ENCODE data around the gene APLP2. TPM values are rescaled to one million over a fixed set of nuclear protein-coding genes. Genes with fewer than 3 reads are reported as not detected.

APLP2 gene
- total and polyA plus RNA-seq, 2 of the 13 experiments (the other 11 are each of a cell fraction or from before 2014, with no cell fraction given), result 315 to 594 TPM

GRCh38 chr11:130069659-130070108, at the start of gene APLP2 (continued):
- TF ChIP-seq, protein P1, sequence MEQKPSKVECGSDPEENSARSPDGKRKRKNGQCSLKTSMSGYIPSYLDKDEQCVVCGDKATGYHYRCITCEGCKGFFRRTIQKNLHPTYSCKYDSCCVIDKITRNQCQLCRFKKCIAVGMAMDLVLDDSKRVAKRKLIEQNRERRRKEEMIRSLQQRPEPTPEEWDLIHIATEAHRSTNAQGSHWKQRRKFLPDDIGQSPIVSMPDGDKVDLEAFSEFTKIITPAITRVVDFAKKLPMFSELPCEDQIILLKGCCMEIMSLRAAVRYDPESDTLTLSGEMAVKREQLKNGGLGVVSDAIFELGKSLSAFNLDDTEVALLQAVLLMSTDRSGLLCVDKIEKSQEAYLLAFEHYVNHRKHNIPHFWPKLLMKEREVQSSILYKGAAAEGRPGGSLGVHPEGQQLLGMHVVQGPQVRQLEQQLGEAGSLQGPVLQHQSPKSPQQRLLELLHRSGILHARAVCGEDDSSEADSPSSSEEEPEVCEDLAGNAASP (CRISPR knock-in tag; IDR thresholded peaks at IDR 0.05; ENCODE audit: borderline replicate concordance), result 0 out of 2 replicates have a peak, but pooled peaks have one; percentile 15
- TF ChIP-seq SP1 (IDR thresholded peaks at IDR 0.05) (no peak), SP1 (CRISPR knock-in tag; IDR thresholded peaks at IDR 0.05) (peak; percentile 89), ZNF44 (CRISPR knock-in tag; IDR thresholded peaks at IDR 0.05) (no peak), ZFP90 (CRISPR knock-in tag; IDR thresholded peaks at IDR 0.05; ENCODE audit: borderline replicate concordance) (peak; percentile 29; the same call in 1 of the 2 replicates), POLR2AphosphoS5 (IDR thresholded peaks at IDR 0.05; ENCODE audit: low read depth, low read length) (peak; percentile 98), DZIP1 (CRISPR knock-in tag; IDR thresholded peaks at IDR 0.05) (peak; percentile 71; the same call in 1 of the 2 replicates), RBFOX2 (IDR thresholded peaks at IDR 0.05; ENCODE audit: low read depth, low read length) (peak; percentile 93), ETV5 (CRISPR knock-in tag; IDR thresholded peaks at IDR 0.05; ENCODE audit: borderline replicate concordance) (peak; percentile 54), ZNF616 (CRISPR knock-in tag; IDR thresholded peaks at IDR 0.05; ENCODE audit: low read depth) (peak; percentile 88), IKZF4 (CRISPR knock-in tag; IDR thresholded peaks at IDR 0.05; ENCODE audit: borderline replicate concordance, low read depth, not compliant biosample characterization) (peak; percentile 16), ZMAT3 (CRISPR knock-in tag; conservative IDR thresholded peaks at IDR 0.05) (no peak), KMT2A (CRISPR knock-in tag; IDR thresholded peaks at IDR 0.05) (peak; percentile 72; the same call in 1 of the 2 replicates), ZBED4 (CRISPR knock-in tag; IDR thresholded peaks at IDR 0.05; ENCODE audit: borderline replicate concordance) (peak; percentile 77; the same call in 1 of the 2 replicates), HDAC1 (CRISPR knock-in tag; IDR thresholded peaks at IDR 0.05) (peak; percentile 71; the same call in 1 of the 2 replicates), IRX3 (CRISPR knock-in tag; IDR thresholded peaks at IDR 0.05; ENCODE audit: borderline replicate concordance, low read depth) (peak; percentile 76; the same call in 1 of the 2 replicates), CSRNP1 (CRISPR knock-in tag; IDR thresholded peaks at IDR 0.05) (peak; percentile 52; the same call in 1 of the 2 replicates), ZKSCAN1 (IDR thresholded peaks at IDR 0.05; ENCODE audit: low read length) (no peak)
- TF ChIP-seq, protein P2, sequence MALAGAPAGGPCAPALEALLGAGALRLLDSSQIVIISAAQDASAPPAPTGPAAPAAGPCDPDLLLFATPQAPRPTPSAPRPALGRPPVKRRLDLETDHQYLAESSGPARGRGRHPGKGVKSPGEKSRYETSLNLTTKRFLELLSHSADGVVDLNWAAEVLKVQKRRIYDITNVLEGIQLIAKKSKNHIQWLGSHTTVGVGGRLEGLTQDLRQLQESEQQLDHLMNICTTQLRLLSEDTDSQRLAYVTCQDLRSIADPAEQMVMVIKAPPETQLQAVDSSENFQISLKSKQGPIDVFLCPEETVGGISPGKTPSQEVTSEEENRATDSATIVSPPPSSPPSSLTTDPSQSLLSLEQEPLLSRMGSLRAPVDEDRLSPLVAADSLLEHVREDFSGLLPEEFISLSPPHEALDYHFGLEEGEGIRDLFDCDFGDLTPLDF (CRISPR knock-in tag; IDR thresholded peaks at IDR 0.05), result peak; percentile 45; the same call in 1 of the 2 replicates

Data from HepG2 (cell line).